ENCODE data around the gene APLF. TPM values are rescaled to one million over a fixed set of nuclear protein-coding genes. Genes with fewer than 3 reads are reported as not detected.
"Not testable (repeated sequence)": the region's sequence is repeated elsewhere in the genome, so short reads cannot be mapped to it uniquely, and the experiment has no call there.

APLF gene
- total and polyA plus RNA-seq, 2 donors from 2014 or later = 0.95 to 5.9 TPM

DNA sequence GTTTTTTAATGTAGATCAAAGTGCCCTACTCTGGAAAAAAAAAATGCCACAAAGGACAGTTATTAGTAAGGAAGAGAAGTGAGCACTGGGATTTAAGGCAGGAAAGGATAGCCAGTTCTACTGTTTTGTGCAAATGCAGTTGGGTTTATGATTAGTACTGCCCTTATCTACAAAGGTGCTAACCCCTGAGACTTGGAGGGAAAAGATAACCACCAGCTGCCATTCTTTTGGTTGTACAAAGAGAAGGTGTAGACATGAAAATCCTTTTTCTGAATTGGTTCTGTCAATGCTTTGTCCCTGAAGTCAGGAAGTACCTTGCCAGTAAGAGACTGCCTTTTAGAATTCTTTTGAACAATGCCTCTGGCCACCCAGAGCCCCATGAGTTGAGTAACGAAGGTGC is 11.3 kb downstream of the APLF start:
- intact Hi-C loops (cut with DNase I) = no loop called here
- Histone ChIP-seq H3K36me3 (ENCODE audit: control insufficient read depth in 2 of 3, insufficient read depth in 3 of 3, low read length in 3 of 3) (no peaks in the 10 kb centered on the region), H3K4me1 (ENCODE audit: control insufficient read depth in 2 of 3, insufficient read depth in 2 of 3, low read depth in 1 of 3, low read length in 3 of 3) (no peaks in the 10 kb centered on the region), H3K27ac (ENCODE audit: low read depth in 2 of 2, low read length in 2 of 2) (no peak overlapping the region), H3K4me3 (ENCODE audit: low read length in 3 of 3) (no peak overlapping the region), H3K9ac (ENCODE audit: low read length in 3 of 3) (no peak overlapping the region), H3K9me3 (ENCODE audit: control insufficient read depth in 2 of 3, insufficient read depth in 1 of 3, low read length in 3 of 3) (no peaks in the 10 kb centered on the region), H3K27me3 (ENCODE audit: control insufficient read depth, insufficient read depth, low read length) (no peaks in the 10 kb centered on the region)
- FAIRE-seq = no peak
- TF ChIP-seq, protein P1, sequence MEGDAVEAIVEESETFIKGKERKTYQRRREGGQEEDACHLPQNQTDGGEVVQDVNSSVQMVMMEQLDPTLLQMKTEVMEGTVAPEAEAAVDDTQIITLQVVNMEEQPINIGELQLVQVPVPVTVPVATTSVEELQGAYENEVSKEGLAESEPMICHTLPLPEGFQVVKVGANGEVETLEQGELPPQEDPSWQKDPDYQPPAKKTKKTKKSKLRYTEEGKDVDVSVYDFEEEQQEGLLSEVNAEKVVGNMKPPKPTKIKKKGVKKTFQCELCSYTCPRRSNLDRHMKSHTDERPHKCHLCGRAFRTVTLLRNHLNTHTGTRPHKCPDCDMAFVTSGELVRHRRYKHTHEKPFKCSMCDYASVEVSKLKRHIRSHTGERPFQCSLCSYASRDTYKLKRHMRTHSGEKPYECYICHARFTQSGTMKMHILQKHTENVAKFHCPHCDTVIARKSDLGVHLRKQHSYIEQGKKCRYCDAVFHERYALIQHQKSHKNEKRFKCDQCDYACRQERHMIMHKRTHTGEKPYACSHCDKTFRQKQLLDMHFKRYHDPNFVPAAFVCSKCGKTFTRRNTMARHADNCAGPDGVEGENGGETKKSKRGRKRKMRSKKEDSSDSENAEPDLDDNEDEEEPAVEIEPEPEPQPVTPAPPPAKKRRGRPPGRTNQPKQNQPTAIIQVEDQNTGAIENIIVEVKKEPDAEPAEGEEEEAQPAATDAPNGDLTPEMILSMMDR (IDR thresholded peaks at IDR 0.05; ENCODE audit: borderline replicate concordance, extremely low read depth, insufficient read depth) = no peak
- no peak for DNase-seq

DNA sequence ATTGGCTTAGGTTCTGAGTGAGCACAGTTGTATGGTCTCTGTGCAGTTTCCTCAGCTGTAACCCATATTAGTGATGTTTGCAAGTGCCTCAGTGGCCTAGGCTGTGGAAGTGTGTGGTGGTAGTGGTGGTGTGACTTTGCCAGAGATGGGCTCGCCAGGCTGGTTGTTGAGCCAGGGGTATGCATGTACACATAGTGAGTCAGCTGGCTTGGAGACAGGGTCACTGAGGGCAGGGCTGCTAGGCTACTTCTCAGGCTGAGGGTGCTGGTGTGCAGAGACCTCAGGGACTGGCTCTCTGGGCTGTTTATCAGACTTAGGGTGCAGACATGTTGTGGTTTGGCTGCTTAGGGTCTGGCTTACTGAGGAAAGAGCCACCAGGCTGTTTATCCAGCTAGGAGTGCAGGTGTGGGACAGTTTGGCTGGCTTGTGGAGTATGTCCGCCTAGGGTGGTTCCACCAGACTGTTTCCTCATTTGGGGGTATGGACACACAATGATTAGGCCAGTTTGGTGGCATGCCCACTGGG is 15.0 kb downstream of the APLF start:
- Histone ChIP-seq H3K27me3 (ENCODE audit: control insufficient read depth, insufficient read depth, low read length) (no peaks in the 10 kb centered on the region), H3K27ac (ENCODE audit: low read depth in 2 of 2, low read length in 2 of 2) (no peak overlapping the region), H3K4me1 (ENCODE audit: control insufficient read depth in 2 of 3, insufficient read depth in 2 of 3, low read depth in 1 of 3, low read length in 3 of 3) (no peaks in the 10 kb centered on the region), H3K9me3 (ENCODE audit: control insufficient read depth in 2 of 3, insufficient read depth in 1 of 3, low read length in 3 of 3) (no peaks in the 10 kb centered on the region), H3K4me3 (ENCODE audit: low read length in 3 of 3) (no peak overlapping the region), H3K36me3 (ENCODE audit: control insufficient read depth in 2 of 3, insufficient read depth in 3 of 3, low read length in 3 of 3) (no peaks in the 10 kb centered on the region), H3K9ac (ENCODE audit: low read length in 3 of 3) (no peak overlapping the region)
- TF ChIP-seq, protein P1 (IDR thresholded peaks at IDR 0.05; ENCODE audit: borderline replicate concordance, extremely low read depth, insufficient read depth) = no peak
- intact Hi-C loops (cut with DNase I) = no loop called here
- DNase-seq (no peak), FAIRE-seq (no peak)

DNA sequence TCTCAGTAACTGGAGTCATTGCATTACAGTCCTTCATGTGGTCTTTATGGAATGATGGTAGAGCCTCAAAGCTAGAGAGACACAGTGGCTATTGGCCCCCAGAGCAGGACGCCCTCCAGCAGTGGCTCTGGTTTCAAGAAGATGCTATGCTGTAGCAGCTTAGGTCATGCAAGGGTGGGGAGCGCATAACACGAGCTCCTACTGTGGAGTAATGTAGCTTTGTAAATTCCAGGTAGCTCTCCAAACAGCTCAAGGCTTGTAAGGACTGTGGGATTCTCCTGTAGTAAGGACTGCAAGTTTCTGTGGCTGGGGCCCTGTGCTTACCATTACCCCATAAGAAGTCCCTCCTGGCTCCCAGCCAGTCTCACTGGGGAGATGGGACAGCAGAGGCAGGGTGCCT is 15.6 kb downstream of the APLF start:
- Histone ChIP-seq H3K36me3 (ENCODE audit: control insufficient read depth in 2 of 3, insufficient read depth in 3 of 3, low read length in 3 of 3) (no peaks in the 10 kb centered on the region), H3K4me1 (ENCODE audit: control insufficient read depth in 2 of 3, insufficient read depth in 2 of 3, low read depth in 1 of 3, low read length in 3 of 3) (no peaks in the 10 kb centered on the region), H3K4me3 (ENCODE audit: low read length in 3 of 3) (no peak overlapping the region), H3K27ac (ENCODE audit: low read depth in 2 of 2, low read length in 2 of 2) (no peak overlapping the region), H3K27me3 (ENCODE audit: control insufficient read depth, insufficient read depth, low read length) (no peaks in the 10 kb centered on the region), H3K9ac (ENCODE audit: low read length in 3 of 3) (no peak overlapping the region), H3K9me3 (ENCODE audit: control insufficient read depth in 2 of 3, insufficient read depth in 1 of 3, low read length in 3 of 3) (no peaks in the 10 kb centered on the region)
- DNase-seq (no peak), FAIRE-seq (no peak)
- TF ChIP-seq, protein P1 (IDR thresholded peaks at IDR 0.05; ENCODE audit: borderline replicate concordance, extremely low read depth, insufficient read depth) = no peak
- intact Hi-C loops (cut with DNase I) = no loop called here

DNA sequence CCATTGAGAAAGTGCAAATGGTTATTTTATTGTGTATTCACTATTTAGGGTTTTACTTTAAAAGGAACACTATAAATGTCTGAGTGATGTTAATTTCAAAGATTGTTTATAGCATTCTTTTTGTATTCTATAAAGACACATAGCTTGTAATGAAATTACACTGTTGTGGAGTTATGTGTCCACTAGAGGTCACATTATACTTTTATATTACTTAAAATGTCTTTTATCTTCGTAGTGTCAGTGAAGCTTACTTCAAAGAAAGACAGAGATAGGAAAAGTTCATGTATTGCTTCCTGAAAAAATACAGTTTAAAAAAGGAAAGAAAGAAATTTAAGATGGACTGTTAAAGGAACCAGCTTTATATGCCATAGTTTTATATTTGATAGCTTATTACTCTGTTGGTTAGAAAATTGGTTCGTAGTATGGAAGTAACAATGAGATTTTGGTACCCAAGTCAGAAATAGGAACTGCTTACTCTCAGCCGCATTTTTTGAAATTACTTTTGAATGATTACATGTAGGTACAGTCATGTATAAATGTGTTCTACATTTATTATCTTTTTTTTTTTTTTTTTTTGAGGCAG is 20.5 kb downstream of the APLF start:
- TF ChIP-seq, protein P1 (IDR thresholded peaks at IDR 0.05; ENCODE audit: borderline replicate concordance, extremely low read depth, insufficient read depth) = peak; percentile 22
- FAIRE-seq (peak; percentile 97), DNase-seq (peak in 2 of 5 donors; percentile 17 to 47)
- Histone ChIP-seq H3K4me3 (ENCODE audit: low read length in 3 of 3) (no peak overlapping the region), H3K27me3 (ENCODE audit: control insufficient read depth, insufficient read depth, low read length) (no peaks in the 10 kb centered on the region), H3K27ac (ENCODE audit: low read depth in 2 of 2, low read length in 2 of 2) (no peak overlapping the region), H3K36me3 (ENCODE audit: control insufficient read depth in 2 of 3, insufficient read depth in 3 of 3, low read length in 3 of 3) (no peaks in the 10 kb centered on the region), H3K9me3 (ENCODE audit: control insufficient read depth in 2 of 3, insufficient read depth in 1 of 3, low read length in 3 of 3) (no peaks in the 10 kb centered on the region), H3K4me1 (ENCODE audit: control insufficient read depth in 2 of 3, insufficient read depth in 2 of 3, low read depth in 1 of 3, low read length in 3 of 3) (no peaks in the 10 kb centered on the region), H3K9ac (ENCODE audit: low read length in 3 of 3) (no peak overlapping the region)
- intact Hi-C loops (cut with DNase I) = no loop called here

DNA sequence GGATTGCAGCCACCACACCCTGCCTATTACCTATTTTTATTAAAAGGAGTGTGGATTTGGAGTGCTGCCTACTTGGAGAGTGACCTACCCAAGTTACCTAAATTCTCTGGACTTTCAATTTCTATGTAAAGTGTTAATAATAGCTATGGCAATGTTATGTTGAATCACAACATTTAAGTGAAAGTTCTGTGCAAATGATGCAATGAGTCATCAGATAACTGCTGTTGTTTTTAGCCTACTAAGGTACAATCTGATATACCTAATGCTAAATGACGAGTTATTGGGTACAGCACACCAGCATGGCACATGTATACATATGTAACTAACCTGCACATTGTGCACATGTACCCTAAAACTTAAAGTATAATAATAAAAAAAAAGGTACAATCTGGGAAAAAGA is 21.2 kb downstream of the APLF start:
- H3K27ac ChIP-seq (ENCODE audit: low read depth in 2 of 2, low read length in 2 of 2); H3K4me3 ChIP-seq (ENCODE audit: low read length in 3 of 3); H3K4me1 ChIP-seq (ENCODE audit: control insufficient read depth in 2 of 3, insufficient read depth in 2 of 3, low read depth in 1 of 3, low read length in 3 of 3); DNase-seq; H3K27me3 ChIP-seq (ENCODE audit: control insufficient read depth, insufficient read depth, low read length); FAIRE-seq; H3K9ac ChIP-seq (ENCODE audit: low read length in 3 of 3); H3K36me3 ChIP-seq (ENCODE audit: control insufficient read depth in 2 of 3, insufficient read depth in 3 of 3, low read length in 3 of 3); H3K9me3 ChIP-seq (ENCODE audit: control insufficient read depth in 2 of 3, insufficient read depth in 1 of 3, low read length in 3 of 3); intact Hi-C loops (cut with DNase I): not testable (repeated sequence)
